22Rv1 (cell line): Measurements from ENCODE around the gene FOXP1.

Experiments
- ZFX ChIP-seq: fragments of 450-650 bp; IDR thresholded peaks from 2 replicates; pipeline ENCODE4 v1.6.1; 2017; ENCODE audit warnings: antibody characterized with exemption, borderline replicate concordance
- TF ChIP-seq, protein P1 (sequence below): fragments of 450-650 bp; IDR thresholded peaks from 2 replicates; pipeline ENCODE4 v1.5.1; 2017; ENCODE audit warnings: mild to moderate bottlenecking

DNA sequence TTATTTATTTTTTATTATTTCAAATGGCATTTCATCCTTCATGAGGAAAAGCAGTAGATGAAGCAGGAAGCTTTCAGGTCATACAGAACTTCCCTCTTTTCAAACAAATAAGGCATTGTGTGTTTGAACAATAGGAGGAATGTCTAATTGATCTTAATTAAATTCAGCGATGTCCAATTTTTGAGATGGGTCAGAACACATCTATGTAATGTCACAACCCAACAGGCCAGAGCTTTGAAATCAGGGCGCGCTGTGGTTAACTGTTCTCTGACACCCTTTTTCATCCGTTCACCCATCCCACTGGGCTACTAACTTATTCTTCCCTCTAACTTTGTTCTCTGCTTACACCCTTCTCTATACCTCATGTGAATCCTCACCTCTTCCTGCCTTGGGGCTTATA, 510.5 kb downstream of the FOXP1 start:
- TF ChIP-seq, protein P1, sequence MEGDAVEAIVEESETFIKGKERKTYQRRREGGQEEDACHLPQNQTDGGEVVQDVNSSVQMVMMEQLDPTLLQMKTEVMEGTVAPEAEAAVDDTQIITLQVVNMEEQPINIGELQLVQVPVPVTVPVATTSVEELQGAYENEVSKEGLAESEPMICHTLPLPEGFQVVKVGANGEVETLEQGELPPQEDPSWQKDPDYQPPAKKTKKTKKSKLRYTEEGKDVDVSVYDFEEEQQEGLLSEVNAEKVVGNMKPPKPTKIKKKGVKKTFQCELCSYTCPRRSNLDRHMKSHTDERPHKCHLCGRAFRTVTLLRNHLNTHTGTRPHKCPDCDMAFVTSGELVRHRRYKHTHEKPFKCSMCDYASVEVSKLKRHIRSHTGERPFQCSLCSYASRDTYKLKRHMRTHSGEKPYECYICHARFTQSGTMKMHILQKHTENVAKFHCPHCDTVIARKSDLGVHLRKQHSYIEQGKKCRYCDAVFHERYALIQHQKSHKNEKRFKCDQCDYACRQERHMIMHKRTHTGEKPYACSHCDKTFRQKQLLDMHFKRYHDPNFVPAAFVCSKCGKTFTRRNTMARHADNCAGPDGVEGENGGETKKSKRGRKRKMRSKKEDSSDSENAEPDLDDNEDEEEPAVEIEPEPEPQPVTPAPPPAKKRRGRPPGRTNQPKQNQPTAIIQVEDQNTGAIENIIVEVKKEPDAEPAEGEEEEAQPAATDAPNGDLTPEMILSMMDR, result no peak
- TF ChIP-seq ZFX, result no peak
